ENCODE measurements around the gene KMT2B. TPM values are rescaled to one million over a fixed set of nuclear protein-coding genes. Genes with fewer than 3 reads are reported as not detected.

Gene KMT2B
- total and polyA plus RNA-seq, 8 donors, result 16.7 to 59.9 (median 24.2) TPM

DNA sequence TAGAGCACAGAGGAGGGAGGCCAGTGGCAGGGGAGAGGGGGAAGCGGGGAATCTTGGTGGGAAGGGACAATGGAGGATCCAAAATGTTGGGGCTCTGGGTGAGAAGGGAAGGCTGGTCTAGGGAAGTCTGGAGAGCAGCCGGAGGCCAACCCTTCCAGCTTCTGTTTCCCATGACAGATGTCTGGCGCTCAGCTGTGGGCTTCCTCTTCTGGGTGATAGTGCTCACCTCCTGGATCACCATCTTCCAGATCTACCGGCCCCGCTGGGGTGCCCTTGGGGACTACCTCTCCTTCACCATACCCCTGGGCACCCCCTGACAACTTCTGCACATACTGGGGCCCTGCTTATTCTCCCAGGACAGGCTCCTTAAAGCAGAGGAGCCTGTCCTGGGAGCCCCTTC, 28.7 kb downstream of the KMT2B start:
- FAIRE-seq, result no peak
- peaks cover 6 to 25% (median 7%) of the 10 kb centered on the region in 3 donors for H3K4me1 ChIP-seq
- H3K9me3 ChIP-seq, result no peaks in the 10 kb centered on the region
- no peak for ATAC-seq
- peak overlapping the region in 1 of 4 donors; percentile 85 for H3K4me3 ChIP-seq
- WGBS, 2 donors, result 72 to 92% methylated on average over 5 of the region's 5 CpGs
- no peak for DNase-seq
- H3K27ac ChIP-seq, result no peak overlapping the region
- TF ChIP-seq, protein P1, sequence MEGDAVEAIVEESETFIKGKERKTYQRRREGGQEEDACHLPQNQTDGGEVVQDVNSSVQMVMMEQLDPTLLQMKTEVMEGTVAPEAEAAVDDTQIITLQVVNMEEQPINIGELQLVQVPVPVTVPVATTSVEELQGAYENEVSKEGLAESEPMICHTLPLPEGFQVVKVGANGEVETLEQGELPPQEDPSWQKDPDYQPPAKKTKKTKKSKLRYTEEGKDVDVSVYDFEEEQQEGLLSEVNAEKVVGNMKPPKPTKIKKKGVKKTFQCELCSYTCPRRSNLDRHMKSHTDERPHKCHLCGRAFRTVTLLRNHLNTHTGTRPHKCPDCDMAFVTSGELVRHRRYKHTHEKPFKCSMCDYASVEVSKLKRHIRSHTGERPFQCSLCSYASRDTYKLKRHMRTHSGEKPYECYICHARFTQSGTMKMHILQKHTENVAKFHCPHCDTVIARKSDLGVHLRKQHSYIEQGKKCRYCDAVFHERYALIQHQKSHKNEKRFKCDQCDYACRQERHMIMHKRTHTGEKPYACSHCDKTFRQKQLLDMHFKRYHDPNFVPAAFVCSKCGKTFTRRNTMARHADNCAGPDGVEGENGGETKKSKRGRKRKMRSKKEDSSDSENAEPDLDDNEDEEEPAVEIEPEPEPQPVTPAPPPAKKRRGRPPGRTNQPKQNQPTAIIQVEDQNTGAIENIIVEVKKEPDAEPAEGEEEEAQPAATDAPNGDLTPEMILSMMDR (IDR thresholded peaks at IDR 0.05), result no peak
- H3K27me3 ChIP-seq, result no peaks in the 10 kb centered on the region
- H3K36me3 ChIP-seq, result no peaks in the 10 kb centered on the region
- intact Hi-C loops (cut with DNase I), result no loop called here

DNA sequence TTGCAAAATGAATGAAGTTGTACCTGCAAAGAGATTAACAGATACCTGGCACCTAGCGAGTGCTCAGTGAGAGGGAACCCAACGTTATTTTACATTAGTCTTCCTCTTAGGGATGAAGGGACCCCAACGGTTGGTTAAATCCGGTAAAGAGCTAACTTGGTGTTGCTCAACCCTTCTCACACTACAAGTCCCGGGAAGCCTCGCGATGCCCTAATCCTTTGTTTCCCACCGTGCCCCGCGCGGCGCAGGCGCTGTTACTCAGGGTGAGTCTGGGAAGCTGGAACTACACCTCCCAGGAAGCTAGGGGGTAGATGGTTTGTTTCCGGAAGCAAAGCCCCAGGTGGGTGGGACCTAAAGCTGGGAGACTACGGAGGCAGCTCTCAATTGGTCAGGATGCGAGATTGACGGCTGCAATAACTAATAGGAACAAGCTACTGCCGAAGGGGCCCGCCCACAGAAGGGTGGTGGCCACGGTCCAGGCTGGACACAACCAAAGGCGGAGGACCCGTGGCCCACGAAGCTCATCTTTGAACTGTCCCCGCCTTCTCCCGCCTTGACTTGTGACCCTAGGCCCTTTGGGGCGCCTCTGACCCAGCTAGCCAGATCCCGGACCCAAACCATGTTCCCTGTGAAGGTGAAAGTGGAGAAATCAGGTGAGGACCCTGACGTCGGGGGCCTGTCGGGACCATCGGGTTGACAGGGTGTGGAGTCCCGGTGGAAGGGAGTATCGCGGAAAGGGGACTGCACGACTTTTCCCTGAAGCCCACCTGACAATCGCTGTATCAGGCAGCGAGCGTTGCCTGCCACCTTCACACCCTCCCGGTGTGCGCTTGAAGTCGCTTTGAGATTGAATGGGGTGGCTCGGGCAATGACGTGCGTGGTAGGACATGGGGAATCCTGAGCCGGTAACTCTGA, 30.6 kb downstream of the KMT2B start, which contains the start of gene LIN37:
Gene LIN37 (plus strand): TSS at position 471 of the 915 bp plus-strand sequence. CDS start 149 bp downstream, at position 620.
- H3K4me3 ChIP-seq, result peak within 1 kb of the TSS; percentile 51 to 87 (median 74)
- intact Hi-C loops (cut with DNase I), result no loop called here
- H3K36me3 ChIP-seq, result peaks cover 0 to 4% (median 0%) of the 10 kb centered on the region in 3 donors
- no peaks in the 10 kb centered on the region for H3K27me3 ChIP-seq
- H3K27ac ChIP-seq, result peak within 1 kb of the TSS in 1 of 4 donors; percentile 31
- FAIRE-seq (peak; percentile 93), DNase-seq (peak; percentile 97 to 99 (median 99)), ATAC-seq (peak; percentile 76 to 87 (median 84))
- no peaks in the 10 kb centered on the region for H3K9me3 ChIP-seq
- TF ChIP-seq, protein P1 (IDR thresholded peaks at IDR 0.05), result peak in 2 of 4 donors; percentile 33 to 35
- WGBS, 2 donors, result 0 to 1% methylated on average over 45 of the region's 45 CpGs
- peaks cover 6 to 25% (median 7%) of the 10 kb centered on the region in 3 donors for H3K4me1 ChIP-seq

GRCh38 chr19:35750167-35750566, 32.4 kb downstream of the KMT2B start:
- Histone ChIP-seq H3K36me3 (peaks cover 0 to 4% (median 0%) of the 10 kb centered on the region in 3 donors), H3K4me3 (no peak overlapping the region), H3K27ac (no peak overlapping the region), H3K9me3 (no peaks in the 10 kb centered on the region), H3K27me3 (no peaks in the 10 kb centered on the region), H3K4me1 (peaks cover 0 to 18% (median 4%) of the 10 kb centered on the region in 3 donors)
- TF ChIP-seq, protein P1 (IDR thresholded peaks at IDR 0.05), result no peak
- whole genome bisulfite sequencing, 2 donors, result 86 to 97% methylated on average over 5 of the region's 5 CpGs
- ATAC-seq (no peak), FAIRE-seq (no peak), DNase-seq (no peak)
- intact Hi-C loops (cut with DNase I), result no loop called here

DNA sequence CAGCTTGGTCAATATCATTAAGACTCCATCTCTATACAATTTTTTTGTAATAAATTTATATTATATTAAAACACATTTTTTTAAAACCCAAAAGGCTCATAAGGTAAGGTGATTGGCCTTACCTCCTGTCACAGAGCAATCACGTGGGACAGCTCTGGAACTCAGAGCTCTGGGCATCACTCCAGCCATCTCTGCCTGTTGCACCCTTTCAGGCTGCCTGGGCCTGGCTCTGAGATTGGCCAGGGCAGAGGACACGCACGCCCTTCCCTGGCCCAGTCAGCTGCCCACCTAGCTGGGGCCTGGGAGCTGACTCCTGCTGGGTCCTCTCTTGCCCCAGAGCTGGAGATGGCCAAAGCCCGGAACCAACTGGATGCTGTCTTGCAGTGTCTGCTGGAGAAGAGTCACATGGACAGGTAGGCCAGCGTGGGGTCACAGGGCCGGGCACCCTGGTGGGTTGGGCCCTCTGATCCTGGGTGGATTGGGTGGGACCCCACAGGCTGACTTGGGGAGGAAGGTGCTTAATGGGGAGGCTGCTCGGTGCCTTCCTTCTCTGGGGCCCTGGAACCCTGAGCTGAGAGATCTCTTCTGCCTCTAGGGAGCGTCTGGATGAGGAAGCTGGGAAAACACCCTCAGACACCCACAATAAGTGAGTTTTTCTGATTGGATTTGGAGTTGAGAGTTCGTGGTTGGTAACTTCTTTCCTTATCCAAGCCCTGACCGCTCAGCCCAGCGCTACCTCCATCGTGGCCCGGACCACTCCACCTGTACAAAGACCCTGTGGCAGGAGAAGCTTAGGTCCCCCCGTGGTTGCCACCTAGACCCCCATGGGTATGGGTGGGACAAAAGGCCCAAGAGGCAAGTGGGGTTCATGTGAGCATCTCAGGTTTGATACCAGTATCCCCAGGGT, 34.3 kb downstream of the KMT2B start:
- peaks cover 0 to 17% (median 7%) of the 10 kb centered on the region in 3 donors for H3K4me1 ChIP-seq
- intact Hi-C loops (cut with DNase I), result no loop called here
- 85 to 89% methylated on average over 14 of the region's 14 CpGs for WGBS, 2 donors
- H3K36me3 ChIP-seq, result peaks cover 0 to 4% (median 0%) of the 10 kb centered on the region in 3 donors
- no peak overlapping the region for H3K4me3 ChIP-seq
- TF ChIP-seq, protein P1 (IDR thresholded peaks at IDR 0.05), result no peak
- no peak overlapping the region for H3K27ac ChIP-seq
- no peaks in the 10 kb centered on the region for H3K9me3 ChIP-seq
- DNase-seq (peak in 1 of 6 donors; percentile 52), ATAC-seq (no peak), FAIRE-seq (no peak)
- no peaks in the 10 kb centered on the region for H3K27me3 ChIP-seq
